Neural cell (in vitro differentiated cells): ENCODE data around the gene PLCL1. TPM values are rescaled to one million over a fixed set of nuclear protein-coding genes. Genes with fewer than 3 reads are reported as not detected.

Experiments
- H2AFZ ChIP-seq: fragments of 200-600, 300-800 bp; sonication (generic), shearing (Covaris generic); 2 replicates; pipeline ENCODE4 v1.6.0; 2014; ENCODE audit warnings: low read depth, mild to moderate bottlenecking, antibody characterized with exemption, low read length, moderate library complexity
- H3F3A ChIP-seq: fragments of 200-600 bp; shearing (Covaris generic); 2 replicates; pipeline ENCODE4 v1.6.1; 2016; ENCODE audit warnings: mild to moderate bottlenecking, moderate library complexity, mixed read lengths, antibody characterized with exemption, low read length; ENCODE audit not compliant: insufficient read depth, poor library complexity, severe bottlenecking
- H3K27ac ChIP-seq: fragments of 200-600, 300-800 bp; sonication (generic), shearing (Covaris generic); 2 replicates; pipeline ENCODE4 v1.5.1; 2014; ENCODE audit warnings: mild to moderate bottlenecking, low read length, moderate library complexity
- H3K27me3 ChIP-seq: fragments of 300-800, 200-600 bp; sonication (generic), shearing (Covaris generic); 2 replicates; pipeline ENCODE4 v1.6.0; 2014; ENCODE audit warnings: mild to moderate bottlenecking, low read depth, low read length, moderate library complexity; ENCODE audit not compliant: insufficient read depth
- H3K36me3 ChIP-seq: fragments of 300-800, 200-600 bp; sonication (generic), shearing (Covaris generic); 2 replicates; pipeline ENCODE4 v1.5.1; 2014; ENCODE audit warnings: mild to moderate bottlenecking, antibody characterized with exemption, low read length, moderate library complexity; ENCODE audit not compliant: insufficient read depth
- H3K4me2 ChIP-seq: fragments of 300-800, 200-600 bp; sonication (generic), shearing (Covaris generic); 2 replicates; pipeline ENCODE4 v1.6.0; 2014; ENCODE audit warnings: mild to moderate bottlenecking, low read length
- H3K4me3 ChIP-seq: fragments of 300-800, 200-600 bp; sonication (generic), shearing (Covaris generic); 2 replicates; pipeline ENCODE4 v1.5.1; 2014; ENCODE audit warnings: mild to moderate bottlenecking, low read length, moderate library complexity
- H3K79me2 ChIP-seq: fragments of 200-600 bp; shearing (Covaris generic); replicated peaks from 2 replicates; pipeline ENCODE4 v1.6.0; 2014; ENCODE audit warnings: mild to moderate bottlenecking, low read length, moderate library complexity; ENCODE audit not compliant: insufficient read depth
- H3K9ac ChIP-seq: fragments of 300-800, 200-600 bp; sonication (generic), shearing (Covaris generic); 2 replicates; pipeline ENCODE4 v1.6.1; 2016; ENCODE audit warnings: mild to moderate bottlenecking, low read length, mixed read lengths
- H3K9me2 ChIP-seq: fragments of 200-600 bp; shearing (Covaris generic); 2 replicates; pipeline ENCODE4 v1.6.1; 2016; ENCODE audit warnings: mild to moderate bottlenecking, low read length, mixed read lengths; ENCODE audit not compliant: insufficient read depth
- H3K9me3 ChIP-seq: fragments of 200-600, 300-800 bp; sonication (generic), shearing (Covaris generic); 2 replicates; pipeline ENCODE4 v1.6.1; 2016; ENCODE audit warnings: mild to moderate bottlenecking, mixed run types, low read length, moderate library complexity, mixed read lengths
- H4K20me1 ChIP-seq: fragments of 200-600 bp; shearing (Covaris generic); 2 replicates; pipeline ENCODE4 v1.6.1; 2016; ENCODE audit warnings: mild to moderate bottlenecking, mixed run types; ENCODE audit not compliant: insufficient read depth
- CTCF ChIP-seq: fragments of 450-650 bp; IDR thresholded peaks from 2 replicates; pipeline ENCODE4 v1.5.1; 2014; ENCODE audit warnings: antibody characterized with exemption, mild to moderate bottlenecking, moderate library complexity; ENCODE audit not compliant: poor library complexity, severe bottlenecking
- EP300 ChIP-seq: fragments of 450-650 bp; conservative IDR thresholded peaks from 2 replicates; pipeline ENCODE4 v1.6.1; 2014; ENCODE audit warnings: antibody characterized with exemption, mild to moderate bottlenecking, moderate library complexity; ENCODE audit not compliant: poor library complexity, severe bottlenecking
- EZH2 ChIP-seq: fragments of 200-600, 300-800 bp; shearing (Covaris generic), sonication (generic); IDR thresholded peaks from 2 replicates; pipeline ENCODE4 v1.6.1; 2014; ENCODE audit warnings: antibody characterized with exemption, low read length, borderline replicate concordance, mild to moderate bottlenecking; ENCODE audit not compliant: insufficient read depth, poor library complexity, severe bottlenecking
- MXI1 ChIP-seq: fragments of 450-650 bp; conservative IDR thresholded peaks from 2 replicates; pipeline ENCODE4 v1.6.1; 2014; ENCODE audit warnings: antibody characterized with exemption, mild to moderate bottlenecking; ENCODE audit not compliant: poor library complexity, severe bottlenecking
- POLR2AphosphoS5 ChIP-seq: IDR thresholded peaks from 2 replicates; pipeline ENCODE4 v1.6.1; 2012
- RAD21 ChIP-seq: fragments of 450-650 bp; conservative IDR thresholded peaks from 2 replicates; pipeline ENCODE4 v1.6.1; 2014; ENCODE audit warnings: antibody characterized with exemption, mild to moderate bottlenecking, moderate library complexity
- REST ChIP-seq: IDR thresholded peaks from 2 replicates; pipeline ENCODE4 v1.6.1; 2012; ENCODE audit warnings: borderline replicate concordance
- SMC3 ChIP-seq: fragments of 450-650 bp; conservative IDR thresholded peaks from 2 replicates; pipeline ENCODE4 v1.6.1; 2014; ENCODE audit warnings: antibody characterized with exemption, mild to moderate bottlenecking, moderate library complexity; ENCODE audit not compliant: poor library complexity
- TAF1 ChIP-seq: IDR thresholded peaks from 2 replicates; pipeline ENCODE4 v1.6.1; 2012; ENCODE audit warnings: low read depth
- polyA plus RNA-seq: library from polyadenylated mRNA; depleted of rRNA; stranded (reverse); fragments of >200 nt; gene quantifications from 2 replicates; pipeline ENCODE4 v1.2.3, GENCODE V29; 2014

PLCL1 gene
- polyA plus RNA-seq, 1 donor from 2014 or later, result 6.8 TPM

- TF ChIP-seq EZH2, result no peak
- no peak for TF ChIP-seq MXI1
- TF ChIP-seq REST, result no peak
- no peak for TF ChIP-seq EP300
- no peak for TF ChIP-seq SMC3
- no peak for TF ChIP-seq RAD21
- no peak for TF ChIP-seq TAF1
- TF ChIP-seq CTCF, result no peak
- no peak for TF ChIP-seq POLR2AphosphoS5
- Histone ChIP-seq H3K36me3 (no peaks in the 10 kb centered on the region), H3K9me3 (no peaks in the 10 kb centered on the region), H4K20me1 (no peaks in the 10 kb centered on the region), H3K9me2 (no peaks in the 10 kb centered on the region), H3K79me2 (no peaks in the 10 kb centered on the region), H3K27ac (no peak overlapping the region), H3K4me2 (no peak overlapping the region), H3K27me3 (no peaks in the 10 kb centered on the region), H2AFZ (no peak overlapping the region), H3F3A (no peaks in the 10 kb centered on the region), H3K4me3 (no peak overlapping the region), H3K9ac (no peak overlapping the region)
Measured at GRCh38 chr2:198004173-198004572, 199.8 kb downstream of the PLCL1 start.

DNA sequence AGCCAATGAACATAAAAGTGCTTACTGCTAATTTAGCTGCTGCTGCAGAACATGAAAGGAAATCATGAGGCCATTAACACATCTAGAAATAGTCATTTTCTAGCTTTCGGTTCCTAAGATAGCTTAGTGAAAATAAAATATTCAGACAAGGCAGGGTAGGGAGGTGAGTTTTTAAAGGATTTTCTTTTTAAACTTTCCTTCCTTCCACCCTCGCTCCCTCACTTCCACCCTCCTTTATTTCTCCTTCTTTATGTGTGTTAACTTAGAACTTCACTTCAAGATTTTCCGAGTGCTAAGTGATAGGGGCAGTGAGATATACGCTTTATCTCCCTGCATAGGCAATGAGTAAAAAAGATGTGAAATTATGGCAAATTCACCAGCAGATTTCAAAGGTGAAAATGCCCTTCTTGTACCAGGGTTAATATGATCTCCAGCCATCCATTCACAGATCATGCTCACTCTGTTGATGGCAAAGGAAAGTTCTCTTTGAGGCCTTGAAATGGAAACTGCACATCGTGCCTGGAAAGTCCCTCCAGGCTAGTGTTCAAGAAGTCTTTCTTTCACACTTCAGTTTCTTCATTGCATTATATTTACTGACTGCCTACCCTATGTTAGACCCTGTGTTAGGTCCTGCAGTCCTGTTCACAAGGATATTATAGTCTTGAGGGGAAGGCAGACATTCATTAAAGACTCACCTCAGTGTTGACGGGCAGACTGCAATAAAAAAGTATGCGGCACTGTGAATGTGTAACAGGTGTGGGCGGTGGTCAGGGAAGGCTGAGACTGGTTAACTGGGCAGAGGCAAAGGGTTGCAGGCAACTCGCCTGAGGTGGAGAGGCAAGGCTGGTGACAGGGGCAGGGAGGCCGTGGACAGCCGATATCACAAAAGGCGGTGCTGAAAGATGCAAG lies 200.8 kb downstream of the PLCL1 start:
- Histone ChIP-seq H3K36me3 (no peaks in the 10 kb centered on the region), H3K27me3 (no peaks in the 10 kb centered on the region), H3K9me2 (no peaks in the 10 kb centered on the region), H2AFZ (no peak overlapping the region), H3K9ac (no peak overlapping the region), H3K79me2 (no peaks in the 10 kb centered on the region), H3F3A (no peaks in the 10 kb centered on the region), H4K20me1 (no peaks in the 10 kb centered on the region), H3K27ac (no peak overlapping the region), H3K9me3 (no peaks in the 10 kb centered on the region), H3K4me3 (no peak overlapping the region), H3K4me2 (no peak overlapping the region)
- no peak for TF ChIP-seq POLR2AphosphoS5
- TF ChIP-seq EP300, result no peak
- TF ChIP-seq RAD21, result no peak
- TF ChIP-seq SMC3, result no peak
- TF ChIP-seq EZH2, result no peak
- TF ChIP-seq REST, result no peak
- no peak for TF ChIP-seq TAF1
- TF ChIP-seq CTCF, result no peak
- TF ChIP-seq MXI1, result no peak
